Measurements from ENCODE around the gene INPPL1.

DNA sequence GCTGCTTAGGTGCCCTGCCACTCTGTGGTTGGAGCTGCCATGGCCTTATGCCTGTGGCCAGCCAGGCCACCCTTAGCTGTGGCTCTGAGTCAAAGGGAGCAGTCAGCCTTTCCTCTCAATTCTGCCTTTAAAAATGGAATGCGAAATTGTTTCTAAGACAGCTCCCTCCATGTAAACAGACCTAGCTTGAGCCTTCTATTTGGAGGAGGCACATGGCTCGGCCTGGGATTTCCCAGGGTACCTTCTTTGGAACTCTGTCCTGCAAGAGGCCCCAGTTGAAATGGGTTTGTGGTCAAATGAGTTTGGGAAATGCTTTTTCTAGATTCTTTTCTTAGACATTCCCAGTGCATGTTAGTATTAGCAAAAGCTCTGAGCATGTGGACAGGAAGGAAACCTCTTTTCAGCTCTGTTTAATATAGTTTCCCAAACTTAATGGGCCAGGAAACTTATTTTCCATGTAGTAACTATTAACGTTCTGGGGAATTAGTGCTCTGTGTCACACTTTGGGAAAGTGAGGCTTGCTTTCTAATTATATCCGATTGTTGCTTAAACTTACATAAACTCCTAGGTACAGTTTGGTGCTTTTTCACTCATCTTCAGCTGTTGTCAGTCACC lies 11.6 kb downstream of the INPPL1 start:
- TF ChIP-seq, protein P1, sequence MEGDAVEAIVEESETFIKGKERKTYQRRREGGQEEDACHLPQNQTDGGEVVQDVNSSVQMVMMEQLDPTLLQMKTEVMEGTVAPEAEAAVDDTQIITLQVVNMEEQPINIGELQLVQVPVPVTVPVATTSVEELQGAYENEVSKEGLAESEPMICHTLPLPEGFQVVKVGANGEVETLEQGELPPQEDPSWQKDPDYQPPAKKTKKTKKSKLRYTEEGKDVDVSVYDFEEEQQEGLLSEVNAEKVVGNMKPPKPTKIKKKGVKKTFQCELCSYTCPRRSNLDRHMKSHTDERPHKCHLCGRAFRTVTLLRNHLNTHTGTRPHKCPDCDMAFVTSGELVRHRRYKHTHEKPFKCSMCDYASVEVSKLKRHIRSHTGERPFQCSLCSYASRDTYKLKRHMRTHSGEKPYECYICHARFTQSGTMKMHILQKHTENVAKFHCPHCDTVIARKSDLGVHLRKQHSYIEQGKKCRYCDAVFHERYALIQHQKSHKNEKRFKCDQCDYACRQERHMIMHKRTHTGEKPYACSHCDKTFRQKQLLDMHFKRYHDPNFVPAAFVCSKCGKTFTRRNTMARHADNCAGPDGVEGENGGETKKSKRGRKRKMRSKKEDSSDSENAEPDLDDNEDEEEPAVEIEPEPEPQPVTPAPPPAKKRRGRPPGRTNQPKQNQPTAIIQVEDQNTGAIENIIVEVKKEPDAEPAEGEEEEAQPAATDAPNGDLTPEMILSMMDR (IDR thresholded peaks at IDR 0.05) = no peak
- TF ChIP-seq EZH2 (IDR thresholded peaks at IDR 0.05; ENCODE audit: borderline replicate concordance, insufficient read depth, low read depth, low read length, poor library complexity, severe bottlenecking) = no peak
